HG03521 (cell line): ENCODE results near the gene GAMT.
"Not testable (repeated sequence)": the region's sequence is repeated elsewhere in the genome, so short reads cannot be mapped to it uniquely, and the experiment has no call there.

Experiments
- ATAC-seq: cut with Tn5 transposase; IDR thresholded peaks from one replicate; pipeline ENCODE4 v1.9.1; 2021; ENCODE audit warnings: mild to moderate bottlenecking, moderate library complexity; ENCODE audit not compliant: unreplicated experiment

Gene GAMT

DNA sequence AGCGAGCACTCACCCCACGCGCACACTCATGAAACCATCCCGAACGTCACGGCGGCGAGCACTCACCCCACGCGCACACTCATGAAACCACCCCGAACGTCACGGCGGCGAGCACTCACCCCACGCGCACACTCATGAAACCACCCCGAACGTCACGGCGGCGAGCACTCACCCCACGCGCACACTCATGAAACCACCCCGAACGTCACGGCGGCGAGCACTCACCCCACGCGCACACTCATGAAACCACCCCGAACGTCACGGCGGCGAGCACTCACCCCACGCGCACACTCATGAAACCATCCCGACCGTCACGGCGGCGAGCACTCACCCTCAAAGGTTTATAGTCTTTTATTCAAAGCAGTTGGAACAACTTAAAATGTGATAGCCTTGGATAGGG, 18.7 kb upstream of the GAMT start:
- ATAC-seq: not testable (repeated sequence)

DNA sequence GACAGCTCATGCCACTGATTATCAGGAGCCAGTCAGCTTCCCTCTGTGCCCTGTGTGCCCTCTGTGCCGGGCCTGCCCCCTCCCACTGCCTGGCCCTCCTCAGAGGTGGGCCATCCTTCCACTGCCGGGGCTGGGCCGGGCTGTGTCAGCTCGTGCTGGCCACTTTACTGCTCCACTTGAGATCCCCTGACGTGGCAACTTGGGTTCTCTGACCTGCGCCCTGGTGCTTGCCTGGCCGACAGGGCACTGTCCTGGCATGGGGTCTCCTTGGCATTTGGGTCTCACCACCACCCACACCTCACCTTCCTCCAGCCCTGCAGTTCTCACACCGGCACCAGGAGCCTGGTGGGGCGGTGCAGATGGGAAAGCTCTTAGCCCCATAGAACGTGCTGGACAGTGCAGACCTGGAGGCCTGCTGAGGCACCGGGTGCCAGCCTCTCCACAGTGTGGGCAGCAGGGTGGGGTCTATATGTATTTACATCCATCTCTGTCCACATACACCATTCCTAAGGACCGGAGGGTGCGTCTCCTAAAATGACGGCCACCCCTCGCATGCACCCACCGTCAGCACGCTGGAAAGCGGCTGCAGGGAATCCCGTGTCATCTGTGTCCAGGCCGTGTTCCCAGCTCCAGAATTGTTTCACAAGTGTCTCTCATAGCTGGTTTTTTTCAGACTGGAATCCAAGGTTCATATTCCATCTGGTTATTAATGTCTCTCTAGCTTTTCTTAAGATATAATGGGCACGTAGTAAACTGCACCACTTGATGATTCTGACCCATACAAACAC, 17.8 kb upstream of the GAMT start:
- no peak for ATAC-seq

DNA sequence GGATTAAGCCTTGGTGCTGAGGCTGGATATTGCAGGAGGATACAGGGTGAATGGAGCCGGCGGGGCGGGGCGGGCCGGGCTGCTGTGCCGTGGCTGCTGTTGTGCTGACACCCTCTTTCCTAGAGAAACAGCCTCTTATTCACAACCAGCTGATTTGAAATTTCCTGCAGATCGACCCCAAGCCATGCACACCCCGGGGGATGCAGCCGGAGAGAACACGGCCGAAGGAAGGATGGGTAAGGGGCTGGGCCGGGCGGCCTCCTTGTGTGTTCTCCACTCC, 17.1 kb upstream of the GAMT start:
- ATAC-seq: no peak

DNA sequence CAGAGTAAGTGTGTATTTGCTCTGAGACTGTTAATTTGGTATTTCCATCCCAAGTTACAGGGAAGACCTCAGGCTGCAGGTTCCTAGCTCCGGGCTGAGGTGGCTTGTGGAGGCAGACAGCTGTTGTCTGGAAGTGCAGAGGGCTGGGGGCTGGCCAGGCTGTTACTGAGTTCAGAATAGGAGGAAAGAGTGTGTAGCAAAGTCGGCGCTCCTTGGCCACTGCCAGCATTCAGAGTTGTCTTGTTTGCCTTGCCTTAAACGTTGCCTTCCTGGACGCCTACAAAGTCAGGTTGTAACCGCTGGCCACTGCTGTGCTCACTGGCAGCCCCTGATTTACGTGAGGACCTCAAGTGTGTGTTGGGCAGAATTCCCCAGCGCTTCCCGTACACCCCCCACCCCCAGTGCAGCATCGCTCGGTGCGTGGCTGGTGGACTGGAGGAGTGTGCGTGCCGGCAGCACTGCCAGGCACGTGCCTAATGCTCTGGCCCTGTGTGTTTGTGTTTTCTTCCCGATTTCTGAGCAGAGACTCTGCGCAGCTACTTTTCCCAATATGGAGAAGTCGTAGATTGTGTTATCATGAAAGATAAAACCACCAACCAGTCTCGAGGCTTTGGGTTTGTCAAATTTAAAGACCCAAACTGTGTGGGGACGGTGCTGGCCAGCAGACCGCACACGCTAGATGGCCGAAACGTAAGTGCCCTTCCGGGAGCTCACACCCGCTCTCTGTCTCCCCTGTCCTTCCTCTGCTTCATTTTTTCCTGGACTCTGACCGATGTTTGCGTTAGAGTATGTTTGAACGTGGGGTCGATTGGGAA, 16.5 kb upstream of the GAMT start:
- no peak for ATAC-seq

DNA sequence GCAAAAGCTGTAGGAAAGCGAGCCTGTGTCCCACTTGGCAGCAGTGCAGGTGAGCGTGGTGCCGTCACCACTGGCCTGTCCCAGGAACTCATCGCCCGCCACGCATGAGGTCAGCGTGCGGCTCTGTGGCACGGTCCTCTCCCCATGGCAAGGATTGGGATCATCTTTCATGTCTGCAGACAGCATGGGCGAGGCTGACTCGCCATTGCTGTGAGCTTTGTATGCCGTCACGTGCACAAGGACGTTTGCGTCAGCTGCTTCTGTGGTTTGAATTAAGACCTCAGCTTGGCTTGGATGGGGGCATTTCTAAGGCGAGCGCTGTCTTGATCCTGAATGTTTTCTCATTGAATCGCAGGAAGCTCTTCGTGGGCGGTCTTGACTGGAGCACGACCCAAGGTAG, 15.8 kb upstream of the GAMT start:
- no peak for ATAC-seq

DNA sequence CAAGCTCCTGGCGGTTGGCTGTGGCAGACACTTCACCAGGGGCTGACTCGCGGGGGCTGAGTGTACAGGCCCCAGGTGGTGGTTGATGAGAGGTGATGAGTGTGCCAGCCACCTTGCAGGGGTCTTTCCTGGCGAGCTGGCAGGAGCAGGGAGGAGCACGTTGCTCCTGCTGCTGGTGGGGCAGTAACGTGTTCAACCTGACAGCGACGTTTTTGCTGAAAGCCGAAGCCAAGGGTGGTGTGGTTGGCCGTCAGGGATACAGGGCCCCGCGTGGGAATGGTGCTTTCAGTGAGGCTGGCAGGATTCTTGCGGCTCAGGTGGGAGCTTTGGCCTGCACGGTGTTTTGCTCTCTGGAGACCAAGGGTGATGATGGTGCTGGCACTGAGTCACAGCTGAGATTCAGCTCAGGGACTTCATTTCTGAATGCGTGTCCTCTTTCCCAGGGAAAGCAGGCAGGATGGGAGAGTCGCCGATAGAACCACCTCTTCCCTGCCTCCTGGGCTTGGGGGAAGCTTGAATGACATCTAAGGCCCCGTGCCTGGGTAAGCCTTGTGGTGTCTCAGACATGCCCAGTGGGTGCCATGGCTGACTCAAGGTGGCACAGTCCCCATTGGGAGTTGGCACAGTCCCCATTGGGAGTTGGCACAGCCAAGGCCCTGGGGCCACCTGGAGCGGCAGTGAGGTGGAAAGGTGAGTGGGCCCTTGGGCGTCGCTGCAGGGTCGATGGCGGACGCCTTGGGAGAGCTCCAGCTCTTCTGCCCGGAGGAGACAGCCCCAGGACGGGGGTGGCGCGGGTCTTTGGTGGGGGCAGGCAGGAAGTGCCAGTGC, 14.9 kb upstream of the GAMT start:
- no peak for ATAC-seq

- no peak for ATAC-seq
Observed at GRCh38 chr19:1412995-1413800, 11.9 kb upstream of the GAMT start.

GRCh38 chr19:1412323-1412923, 11.1 kb upstream of the GAMT start:
- no peak for ATAC-seq

DNA sequence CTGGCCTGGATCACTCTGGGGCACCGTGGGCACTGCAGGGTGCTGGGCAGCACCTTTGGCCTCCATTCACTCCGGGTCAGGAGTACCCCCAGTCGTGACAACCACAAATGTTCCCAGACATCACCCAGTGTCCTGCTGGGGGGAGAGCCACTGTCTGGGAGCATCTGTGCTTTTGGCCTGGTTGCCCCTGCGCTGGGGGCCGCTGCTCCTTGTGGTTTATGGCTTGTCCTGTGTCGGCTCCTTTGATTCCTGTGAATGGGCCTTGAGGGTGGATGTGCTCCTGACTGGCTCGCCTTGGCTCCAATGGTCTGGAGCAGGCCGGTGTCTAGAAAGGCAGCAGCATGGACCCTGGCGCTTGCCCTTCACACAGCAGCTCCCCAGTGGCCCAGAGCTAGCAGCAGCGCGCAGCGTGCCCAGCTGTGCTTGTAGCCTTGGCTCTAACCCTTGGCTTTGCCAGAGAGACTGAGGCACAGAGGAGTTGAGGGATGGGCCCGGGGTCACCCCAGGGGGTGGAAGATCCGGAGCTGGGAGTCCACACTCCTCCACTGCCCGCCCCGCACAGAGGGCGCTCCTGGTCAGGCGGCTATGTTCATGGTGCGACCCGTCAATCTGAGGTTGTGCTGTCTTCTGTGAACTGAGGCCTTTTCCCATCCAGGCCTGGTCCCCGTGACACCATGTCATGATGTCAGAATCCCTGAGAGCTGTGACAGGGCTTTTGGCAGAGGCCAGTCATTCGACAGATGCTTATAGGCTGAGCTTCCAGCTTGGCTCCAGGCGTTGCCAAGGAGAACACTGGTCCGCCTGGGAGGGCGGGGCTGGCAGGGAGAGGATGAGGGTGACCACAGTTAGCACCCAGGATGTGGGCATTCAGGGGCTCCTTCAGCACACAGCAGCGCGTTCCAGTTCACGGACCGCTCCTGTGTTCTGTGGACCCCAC, 10.2 kb upstream of the GAMT start:
- ATAC-seq: no peak

GRCh38 chr19:1410789-1411188, 9.4 kb upstream of the GAMT start:
- no peak for ATAC-seq

GRCh38 chr19:1410136-1410786, 8.9 kb upstream of the GAMT start:
- no peak for ATAC-seq

DNA sequence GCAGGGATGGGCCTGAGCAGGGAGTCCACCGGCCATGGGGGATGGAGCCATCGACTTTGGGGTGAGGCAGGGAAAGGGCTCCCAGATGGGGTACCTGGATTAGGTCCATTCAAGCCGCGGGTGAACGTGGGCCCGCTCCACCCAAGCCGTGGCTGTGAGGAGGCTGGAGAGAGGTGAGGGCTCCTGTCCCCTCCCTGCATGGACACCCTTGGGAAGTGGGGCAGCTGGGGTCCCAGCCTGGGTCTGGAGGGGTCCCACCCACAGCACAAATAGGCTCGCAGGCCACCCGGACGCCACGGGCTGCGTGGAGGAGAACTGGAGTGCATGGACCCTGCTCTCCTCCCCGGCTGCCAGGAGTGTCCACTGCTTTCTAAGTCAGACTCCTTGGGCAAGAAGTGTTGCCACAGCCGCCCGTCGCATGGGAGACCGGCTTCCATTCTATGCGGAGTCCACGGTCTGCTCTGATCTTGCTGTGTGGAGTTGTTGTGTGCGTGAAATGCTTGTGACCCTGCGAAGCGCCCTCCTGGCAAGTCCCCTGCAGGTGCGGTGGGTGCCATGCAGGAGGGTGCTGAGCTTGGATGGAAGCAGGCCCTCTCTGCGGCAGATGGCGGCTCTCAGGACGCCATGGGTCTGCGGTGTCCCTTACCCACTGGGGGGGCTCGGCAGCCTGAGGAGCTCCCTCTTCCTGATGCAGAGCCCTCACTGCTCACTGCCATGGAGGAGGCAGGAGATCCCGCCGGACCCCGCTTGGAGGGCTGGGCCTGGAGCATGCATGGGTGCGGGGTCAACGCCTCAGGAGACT, 8.1 kb upstream of the GAMT start:
- no peak for ATAC-seq

GRCh38 chr19:1408300-1409203, 7.2 kb upstream of the GAMT start:
- ATAC-seq: no peak

DNA sequence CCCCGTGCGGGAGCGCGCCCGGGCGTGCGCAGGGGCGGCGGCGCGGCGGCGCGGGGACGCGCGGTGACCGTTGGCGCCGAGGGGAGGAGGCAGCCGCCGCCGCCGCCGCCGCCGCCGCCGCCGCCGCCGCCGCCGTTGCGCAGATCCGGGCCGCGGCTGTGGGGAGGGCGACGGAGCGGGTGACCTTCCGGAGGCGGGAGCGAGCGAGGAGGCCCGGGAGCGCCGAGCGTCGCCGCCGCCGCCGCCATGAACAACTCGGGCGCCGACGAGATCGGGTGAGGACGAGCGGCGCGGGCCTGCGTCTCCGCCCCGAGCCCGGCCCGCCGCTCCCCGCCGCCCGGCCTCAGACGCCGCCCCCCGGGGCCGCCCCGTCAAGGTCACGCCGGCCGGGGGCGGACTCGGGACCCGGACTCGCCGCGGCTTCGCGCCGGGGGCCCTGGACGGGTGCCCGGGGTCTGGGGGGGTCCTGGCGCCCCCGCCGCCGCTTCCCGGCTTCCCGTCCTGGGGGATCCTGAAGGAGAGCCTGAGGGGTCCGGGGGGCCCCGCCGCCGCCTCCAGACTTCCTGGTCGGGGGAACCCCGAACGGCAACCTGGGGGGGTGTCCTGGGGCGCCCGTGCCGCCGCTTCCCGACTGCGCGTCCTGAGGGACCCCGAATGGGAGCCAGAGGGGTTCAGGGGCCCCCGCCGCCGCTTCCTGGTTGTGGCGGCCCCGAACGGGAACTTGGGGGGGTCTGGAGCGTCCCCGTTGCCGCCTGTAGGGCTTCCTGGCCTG, 6.4 kb upstream of the GAMT start, which contains the start of gene DAZAP1:
DAZAP1 (plus strand) TSS at position 59 of the 772 bp plus-strand sequence; CDS start at position 247, 188 bp downstream.
- ATAC-seq: no peak

- ATAC-seq: peak; percentile 82
Observed at GRCh38 chr19:1406774-1407527, 5.6 kb upstream of the GAMT start.
